Effector CD4-positive, alpha-beta T cell (primary cell): Measurements from ENCODE around the gene FOXO3.
"Not testable (repeated sequence)": the region's sequence is repeated elsewhere in the genome, so short reads cannot be mapped to it uniquely, and the experiment has no call there.

Experiments
- DNase-seq: peaks from one replicate; pipeline ENCODE4 v3.0.0-alpha.2; 2020

The FOXO3 gene

DNA sequence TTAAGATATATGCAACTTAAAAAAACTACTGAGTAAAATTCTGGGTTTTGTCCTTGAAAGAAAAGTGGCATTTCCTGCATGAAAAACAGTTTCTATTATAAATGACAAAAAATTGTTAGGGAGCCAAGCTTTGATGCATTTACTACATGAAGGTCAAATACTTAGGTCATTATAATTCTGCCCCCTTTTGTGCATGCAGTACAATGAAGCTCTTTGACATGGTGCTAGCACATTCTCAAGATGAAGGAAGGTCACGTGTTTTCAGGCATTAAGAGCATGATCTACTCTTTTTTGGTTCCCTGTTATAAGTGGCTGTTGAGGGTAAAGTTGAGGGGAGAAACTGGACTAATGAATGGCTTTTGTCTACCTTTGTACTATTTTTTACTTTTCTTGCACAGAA lies 72.7 kb downstream of the FOXO3 start:
- DNase-seq, result no peak

DNA sequence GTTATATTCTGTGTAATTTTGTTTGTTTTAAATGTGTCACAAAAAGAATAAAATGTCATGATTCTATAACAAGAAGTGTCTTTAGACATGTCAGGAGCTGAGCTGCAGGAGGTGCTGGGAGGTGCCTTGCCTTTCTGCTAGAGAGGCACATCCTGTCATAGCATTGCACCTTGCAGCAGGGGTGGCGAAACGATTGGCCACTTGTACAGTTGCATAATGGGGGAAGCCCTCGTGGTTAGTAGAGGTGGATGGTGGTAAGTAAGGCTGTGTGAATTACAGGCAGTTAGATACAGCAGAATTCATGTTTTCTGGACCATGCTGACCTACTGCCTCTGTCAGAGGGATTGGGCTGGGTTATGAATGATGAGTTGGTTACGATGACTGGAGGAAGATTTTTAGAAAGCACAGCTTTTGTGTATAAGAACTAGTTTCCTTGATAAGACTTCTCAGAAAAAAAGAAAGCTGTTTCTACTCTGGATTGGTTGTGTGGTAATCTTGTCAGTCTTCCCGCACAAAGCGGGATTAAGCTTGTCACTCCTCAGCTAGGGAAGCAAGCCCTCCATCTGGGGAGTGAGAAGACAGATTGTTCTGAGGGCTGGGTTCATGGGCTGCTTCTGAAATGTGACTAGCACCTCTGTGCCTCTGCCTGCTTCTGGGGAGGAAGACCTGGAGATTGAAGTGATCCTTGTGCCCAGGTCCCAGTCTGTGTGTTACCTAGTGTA lies 74.9 kb downstream of the FOXO3 start:
- peak; percentile 25 for DNase-seq

DNA sequence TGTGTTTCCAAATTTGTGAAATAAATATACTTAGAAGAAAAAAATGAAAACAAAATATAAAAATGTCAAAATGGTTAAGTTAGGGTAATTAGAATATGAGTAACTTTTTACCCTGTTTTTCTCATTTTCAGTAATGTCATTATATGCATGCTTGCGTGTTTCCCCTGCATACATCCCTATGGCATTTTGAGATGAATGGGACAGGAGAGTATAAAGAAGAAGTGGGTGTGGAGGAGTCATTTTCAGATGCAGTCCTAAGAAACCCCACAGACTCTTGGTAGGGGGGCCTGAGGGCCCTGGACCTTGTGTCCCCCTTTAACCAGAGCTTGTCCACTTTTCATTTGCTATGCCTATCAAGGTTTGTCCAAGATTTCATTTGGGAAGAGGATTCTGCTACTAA lies 77.2 kb downstream of the FOXO3 start:
- DNase-seq, result no peak

DNA sequence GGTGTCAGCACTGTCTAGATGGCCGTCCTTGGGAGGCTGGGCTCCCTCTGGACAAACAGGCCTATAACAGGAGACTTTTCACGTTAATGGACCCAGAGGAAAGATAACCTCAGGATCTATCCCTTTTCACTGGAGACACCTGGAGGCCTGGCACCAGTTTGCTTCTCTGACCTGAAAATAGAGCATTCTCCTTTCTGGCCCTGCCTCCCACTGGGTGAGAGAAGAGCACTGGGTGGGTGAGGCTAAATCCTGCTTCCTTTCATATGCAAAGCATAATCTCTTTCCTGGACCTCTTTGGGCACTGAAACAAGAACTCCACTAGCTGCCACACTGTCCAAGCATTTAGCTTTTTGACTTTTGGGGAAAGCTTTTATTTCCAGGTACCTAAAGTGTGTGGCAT lies 78.3 kb downstream of the FOXO3 start:
- no peak for DNase-seq

DNA sequence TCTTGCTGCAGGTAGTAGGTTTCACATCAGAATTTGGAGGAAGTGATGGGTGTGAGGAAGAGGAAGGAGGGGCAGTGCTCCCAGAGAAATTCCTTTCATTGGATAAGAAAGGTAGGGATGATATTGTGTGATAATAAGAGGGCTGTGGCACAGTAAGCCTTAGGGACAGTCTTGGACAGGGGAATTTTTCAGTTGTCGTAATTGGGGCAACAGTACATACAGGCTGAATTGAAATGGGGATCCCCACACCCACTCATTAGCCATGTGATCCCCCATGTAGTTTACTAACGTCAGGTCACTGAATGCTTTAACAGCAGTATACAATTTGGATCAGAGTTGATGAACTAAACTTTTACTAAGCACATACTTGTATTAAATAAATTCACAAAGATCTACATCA lies 79.4 kb downstream of the FOXO3 start:
- no peak for DNase-seq

DNA sequence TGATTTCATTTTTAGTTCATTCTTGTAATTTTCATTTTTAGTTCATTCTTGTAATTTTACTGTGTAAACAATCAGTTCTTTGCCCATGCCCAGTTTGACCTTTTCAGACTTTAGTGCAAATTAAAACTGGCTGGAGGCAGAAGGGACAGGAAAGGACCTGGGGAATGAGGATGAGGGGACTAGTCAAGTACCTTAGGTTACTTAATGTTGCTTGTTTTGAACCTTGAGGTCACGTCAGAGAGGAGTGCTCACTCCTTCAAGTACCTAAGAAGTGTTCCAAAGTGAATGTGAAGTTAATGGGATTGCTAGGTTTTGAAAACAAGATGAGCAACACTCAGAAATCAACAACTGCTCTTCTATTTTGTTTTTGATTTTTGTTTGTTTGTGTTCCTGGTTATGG lies 82.5 kb downstream of the FOXO3 start:
- DNase-seq, result no peak

DNA sequence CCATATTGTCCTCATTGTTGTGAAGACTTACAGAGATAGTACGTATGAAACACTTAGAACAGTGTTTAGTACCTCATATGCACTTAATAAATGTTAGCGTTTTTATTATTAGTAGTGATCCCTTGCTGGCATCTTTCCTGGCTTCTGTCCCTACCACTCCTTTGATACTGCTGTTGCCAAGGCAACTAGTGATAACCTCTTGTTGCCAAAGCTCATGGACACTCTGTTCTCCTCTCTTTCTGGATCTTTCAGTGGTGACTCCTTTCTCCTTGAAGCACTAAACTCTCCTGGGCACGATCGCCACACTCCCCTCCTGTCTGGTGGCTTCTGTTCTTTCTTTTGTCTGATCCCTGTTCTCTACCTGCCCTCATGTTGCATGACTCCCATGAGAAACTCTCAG lies 83.5 kb downstream of the FOXO3 start:
- no peak for DNase-seq

DNA sequence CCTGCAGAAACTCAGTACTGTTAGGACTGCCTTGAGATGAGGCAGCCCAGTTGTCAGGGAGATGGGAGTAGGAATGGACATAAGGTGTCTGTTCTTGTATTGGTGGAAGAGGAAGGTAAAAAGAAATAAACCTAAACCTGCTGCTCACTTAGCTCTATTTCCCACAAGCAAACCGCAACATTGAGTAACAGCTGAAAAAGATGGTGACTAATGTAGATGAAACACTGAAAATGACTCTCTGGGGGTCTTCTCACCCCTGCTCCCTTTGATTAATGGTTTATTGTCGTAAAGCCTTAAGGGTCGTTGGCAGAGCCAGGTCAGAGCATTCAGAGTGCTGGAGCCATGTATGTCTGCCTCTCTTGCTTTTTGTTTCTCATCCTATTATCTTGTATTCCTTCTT lies 87.5 kb downstream of the FOXO3 start:
- DNase-seq, result no peak

DNA sequence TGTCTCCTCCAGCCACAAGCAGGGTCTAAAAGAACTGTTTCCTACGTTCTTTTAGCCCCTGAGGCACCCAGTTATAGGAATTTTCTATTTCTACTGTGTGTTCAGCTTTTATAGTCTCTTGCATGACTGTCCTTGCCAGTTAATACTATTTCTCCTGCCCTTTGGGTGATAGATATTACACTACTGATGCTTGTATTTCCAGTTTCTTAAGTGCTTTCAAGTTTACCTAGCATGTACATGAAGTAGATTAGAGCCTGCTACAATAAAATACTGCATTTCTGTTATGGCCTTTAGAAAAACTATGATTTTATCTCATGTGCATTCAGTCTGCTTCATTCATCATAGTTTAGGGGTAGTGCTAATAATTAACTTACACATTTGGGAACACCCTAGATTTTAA lies 89.6 kb downstream of the FOXO3 start:
- no peak for DNase-seq

DNA sequence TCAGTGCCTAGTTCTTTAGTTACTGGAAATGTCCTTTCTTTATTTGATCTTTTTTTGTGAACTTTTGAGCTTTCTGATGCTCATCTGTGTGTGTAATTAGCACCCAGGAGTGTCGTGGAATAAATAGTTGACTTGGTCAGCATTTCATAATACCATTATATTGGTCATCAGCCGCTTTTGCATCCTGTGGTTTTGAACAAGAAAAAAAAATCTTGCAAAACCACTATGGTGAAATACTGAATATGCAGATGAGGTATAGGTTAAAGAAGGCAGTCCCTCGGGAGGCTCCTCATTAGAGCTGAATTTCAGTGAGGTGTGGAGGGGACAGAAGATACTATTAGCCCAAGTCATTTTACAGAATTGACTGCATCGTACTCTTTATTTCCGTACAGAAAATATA lies 90.1 kb downstream of the FOXO3 start:
- DNase-seq, result no peak

DNA sequence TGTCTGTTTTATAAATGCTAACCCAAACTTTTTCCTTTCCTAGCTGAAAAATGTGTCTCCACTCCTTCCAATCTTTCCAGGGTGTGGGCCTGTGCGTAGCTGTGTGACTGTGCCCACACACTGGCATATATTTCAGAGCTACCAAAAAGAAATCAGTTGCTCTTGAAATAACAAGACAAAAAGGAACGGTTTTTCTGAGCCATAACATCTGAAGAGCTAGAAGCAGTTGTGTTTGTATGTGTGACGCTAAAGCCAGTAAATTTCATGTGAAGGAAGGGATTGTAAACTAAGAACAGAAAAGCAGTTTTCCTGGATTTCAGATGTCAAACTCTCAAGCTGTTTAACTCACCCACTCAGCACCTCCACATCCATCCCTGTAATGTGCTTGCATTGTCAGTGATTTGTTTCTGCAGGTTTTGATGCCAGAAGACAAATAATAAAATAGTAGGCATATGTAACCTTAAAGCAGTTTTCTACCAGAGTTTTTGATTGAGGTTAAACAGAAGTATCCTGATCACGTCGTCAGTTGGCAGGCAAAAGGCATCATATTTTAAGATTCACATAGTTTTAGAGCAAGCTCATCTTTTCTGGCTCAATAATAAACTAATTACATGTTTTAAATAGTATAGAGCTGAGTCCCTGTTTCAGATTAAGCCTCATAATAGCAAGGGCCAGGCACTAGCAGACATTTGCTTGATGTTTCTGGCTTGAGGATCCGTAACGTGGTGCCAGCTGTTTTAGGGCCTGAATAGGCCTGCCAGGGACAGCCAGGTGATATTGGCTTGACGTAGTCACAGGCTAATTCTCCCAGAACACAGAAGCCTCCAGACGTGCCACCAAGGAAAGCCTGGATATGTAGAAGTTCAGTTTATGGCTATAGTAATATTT lies 90.9 kb downstream of the FOXO3 start:
- DNase-seq, result no peak

DNA sequence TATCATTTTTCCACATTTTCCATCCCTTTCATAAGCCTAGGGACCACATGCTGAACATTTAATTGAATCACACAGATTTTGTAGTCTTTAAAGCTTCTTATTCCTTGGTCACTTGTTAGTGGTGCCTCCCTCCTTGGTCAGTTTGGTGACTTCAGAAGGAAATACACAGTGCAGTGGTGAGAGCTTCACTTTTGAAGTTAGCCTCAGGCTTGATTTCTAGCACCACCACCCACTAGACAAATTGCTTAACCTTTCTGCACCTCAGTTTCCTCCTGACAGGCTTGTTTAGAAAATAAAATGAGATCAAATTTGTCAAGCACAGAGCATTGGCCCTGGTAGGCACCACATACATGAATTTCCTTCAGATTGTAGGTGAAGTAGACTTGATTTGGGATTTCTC lies 91.7 kb downstream of the FOXO3 start:
- DNase-seq, result no peak

DNA sequence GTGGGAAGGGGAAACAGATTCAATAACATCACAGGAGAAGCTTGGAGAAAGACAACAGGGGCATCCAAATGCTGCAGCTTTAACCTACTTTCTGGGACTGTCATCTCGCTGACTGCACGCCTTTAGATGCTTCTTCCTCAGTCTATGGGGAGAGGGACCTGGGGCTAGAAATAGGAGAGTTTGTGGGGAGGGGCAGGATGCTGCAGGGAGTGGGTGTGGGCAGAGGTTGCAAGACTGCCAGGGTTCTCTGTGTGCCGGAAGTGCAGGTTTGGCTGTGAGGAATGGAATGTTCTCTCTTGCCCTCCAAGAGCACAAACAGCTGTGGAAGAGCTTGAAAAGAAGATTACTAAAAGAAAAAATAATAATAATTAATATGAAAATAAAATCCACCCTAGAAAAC lies 93.2 kb downstream of the FOXO3 start:
- no peak for DNase-seq

DNA sequence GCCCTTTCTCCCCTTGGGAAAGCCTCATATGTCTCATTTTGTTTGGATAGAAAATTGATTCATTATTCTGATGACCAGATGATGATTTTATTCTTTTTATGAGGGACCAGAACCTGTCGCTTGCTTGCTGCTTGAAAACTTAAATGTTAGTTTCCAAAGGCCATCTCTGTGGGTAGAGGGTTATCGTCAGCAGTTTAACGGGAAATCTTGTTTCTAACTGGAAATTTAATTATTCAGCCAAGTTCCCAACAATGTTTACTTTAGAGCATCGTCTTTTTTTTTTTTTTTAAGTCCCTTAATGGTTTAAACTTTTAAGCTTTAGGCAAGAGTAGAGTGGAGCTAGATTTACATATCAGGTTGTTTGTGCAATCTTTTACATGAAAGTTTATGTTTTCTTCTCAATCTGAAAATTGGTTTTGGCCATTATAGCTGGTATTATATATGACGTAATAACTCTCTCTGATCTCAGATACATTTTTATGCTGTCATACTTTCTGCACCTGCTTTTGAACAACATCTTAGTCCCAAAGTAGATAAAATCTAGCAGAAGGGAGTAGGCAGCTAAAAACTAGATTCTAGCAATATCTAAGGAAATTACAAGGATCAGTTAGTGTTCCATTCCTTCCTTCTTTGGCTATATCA lies 93.9 kb downstream of the FOXO3 start:
- DNase-seq, result no peak

DNA sequence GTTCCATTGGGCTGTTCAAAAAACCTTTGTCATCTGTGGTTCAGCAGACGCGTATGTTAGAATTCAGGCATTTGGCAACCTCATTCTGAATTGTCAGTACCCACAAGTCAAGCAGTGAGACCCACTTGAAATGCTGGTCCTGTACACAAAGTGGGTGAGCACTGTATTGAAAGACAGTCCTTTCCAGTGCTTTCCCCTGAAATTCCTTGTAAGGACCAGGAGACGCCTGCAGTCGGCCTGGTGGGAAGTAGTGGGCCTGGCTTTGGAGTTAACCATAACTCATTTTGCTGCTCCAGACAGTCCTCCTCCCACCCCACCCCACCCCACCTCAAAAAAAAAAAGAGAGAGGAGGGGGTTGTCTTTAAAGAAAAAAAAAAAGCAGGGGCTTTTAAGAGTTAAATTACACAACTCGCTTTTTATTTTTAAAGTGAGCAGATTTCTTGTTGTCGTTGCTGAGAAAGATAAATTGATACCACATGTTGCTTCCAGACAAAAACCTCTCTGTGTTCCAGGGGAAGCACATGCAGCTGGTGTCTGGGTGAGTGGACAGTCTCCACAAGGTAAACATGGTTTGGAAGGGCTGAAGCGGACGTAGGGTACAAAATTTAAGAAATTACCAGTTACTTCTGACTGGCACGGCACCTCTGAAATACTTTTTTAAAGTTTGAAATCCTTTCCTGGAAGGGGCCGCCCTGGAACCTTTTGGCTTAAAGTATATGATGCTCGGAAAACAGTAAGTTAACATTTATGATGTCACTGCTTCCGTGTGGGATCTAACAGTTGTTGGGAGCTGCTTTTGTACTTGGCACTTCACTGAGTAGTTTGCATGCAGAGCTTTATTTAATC lies 95.3 kb downstream of the FOXO3 start:
- no peak for DNase-seq

DNA sequence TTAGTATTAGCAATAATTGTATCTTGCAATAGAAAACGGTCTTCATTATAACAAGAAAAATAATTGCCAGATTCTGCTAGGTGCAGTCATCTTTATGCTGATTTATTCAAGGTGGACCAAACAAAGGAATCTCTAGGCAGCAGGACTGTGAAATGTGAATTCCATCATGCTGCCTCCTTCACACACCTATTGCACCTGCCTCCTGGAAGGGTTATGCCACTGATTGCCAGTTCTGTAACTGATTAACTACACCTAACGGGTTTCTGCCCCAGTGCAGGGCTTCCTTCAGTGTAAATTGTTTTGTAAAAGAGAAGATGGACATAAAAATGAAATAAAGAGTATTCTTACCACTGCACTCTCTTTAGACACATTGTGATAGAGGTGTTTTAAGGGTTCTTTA lies 96.1 kb downstream of the FOXO3 start:
- DNase-seq, result no peak

DNA sequence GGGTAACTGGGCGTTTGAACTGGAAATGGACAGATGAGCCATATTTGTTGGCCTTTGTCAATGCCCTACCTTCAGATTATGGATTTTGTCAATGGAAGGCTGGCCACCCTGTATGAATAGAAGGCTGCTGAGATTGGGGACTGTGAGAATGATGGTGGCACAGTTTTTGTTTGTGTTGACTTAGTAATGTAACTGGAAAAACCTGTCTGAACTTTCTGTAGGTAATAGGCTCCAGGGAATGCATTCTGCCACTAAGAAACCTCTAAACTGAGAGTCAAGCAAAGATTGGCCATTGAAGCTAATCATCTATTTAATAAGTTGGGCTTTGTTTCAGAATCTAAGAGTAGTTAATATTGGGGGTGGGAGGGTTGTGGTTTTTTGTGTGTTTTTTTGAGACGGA lies 97.5 kb downstream of the FOXO3 start:
- no peak for DNase-seq

DNA sequence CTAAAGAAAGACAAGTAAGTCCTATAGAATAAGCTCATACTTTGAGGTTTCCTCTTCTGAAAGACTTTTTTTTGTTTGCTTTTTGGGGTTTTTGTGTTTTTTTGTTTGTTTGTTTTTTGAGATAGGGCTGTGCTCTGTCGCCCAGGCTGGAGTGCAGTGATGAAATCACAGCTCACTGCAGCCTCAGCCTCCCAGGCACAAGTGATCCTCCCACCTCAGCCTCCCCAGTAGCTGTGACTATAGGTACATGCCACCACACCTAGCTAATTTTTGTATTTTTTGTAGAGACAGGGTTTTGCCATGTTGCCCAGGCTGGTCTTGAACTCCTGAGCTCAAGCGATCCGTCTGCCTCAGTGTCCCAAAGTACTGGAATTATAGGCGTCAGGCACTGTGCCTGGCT lies 98.1 kb downstream of the FOXO3 start:
- not testable (repeated sequence) for DNase-seq

DNA sequence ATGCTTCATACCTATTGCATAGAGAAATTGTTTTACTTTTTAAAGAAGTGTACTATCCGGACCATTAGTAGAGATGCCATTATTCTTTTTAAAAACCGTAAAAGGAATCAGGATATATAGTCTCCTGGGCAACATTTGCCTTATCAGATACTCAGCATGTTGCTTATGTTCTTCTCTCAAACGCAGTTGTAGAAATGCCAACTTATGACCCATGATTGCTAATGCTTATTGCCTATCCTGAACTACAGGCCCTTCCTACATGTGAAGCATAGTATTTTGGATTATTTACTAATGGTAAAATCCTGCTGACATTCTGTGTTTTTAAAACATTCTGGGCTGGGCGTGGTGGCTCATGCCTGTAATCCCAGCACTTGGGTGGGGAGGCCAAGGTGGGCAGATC lies 99.5 kb downstream of the FOXO3 start:
- no peak for DNase-seq

DNA sequence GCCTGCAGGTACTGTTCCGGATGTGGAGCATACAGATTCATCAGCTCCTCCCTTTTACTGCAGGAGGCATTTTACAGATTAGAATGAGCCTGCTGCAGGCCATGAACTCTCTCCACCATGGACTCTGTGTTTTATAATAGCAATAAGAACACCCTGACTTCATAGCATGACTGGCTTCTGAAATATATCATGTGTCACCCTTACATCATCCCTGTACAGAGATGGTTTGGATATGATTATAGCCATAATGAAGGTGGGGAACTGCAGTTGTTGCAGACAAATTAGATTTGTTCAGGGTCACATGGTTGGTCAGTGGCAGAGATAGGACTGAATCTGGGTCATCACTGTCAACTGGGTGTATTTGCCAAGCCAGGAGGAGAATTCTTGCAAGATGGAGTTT lies 100.7 kb downstream of the FOXO3 start:
- no peak for DNase-seq

DNA sequence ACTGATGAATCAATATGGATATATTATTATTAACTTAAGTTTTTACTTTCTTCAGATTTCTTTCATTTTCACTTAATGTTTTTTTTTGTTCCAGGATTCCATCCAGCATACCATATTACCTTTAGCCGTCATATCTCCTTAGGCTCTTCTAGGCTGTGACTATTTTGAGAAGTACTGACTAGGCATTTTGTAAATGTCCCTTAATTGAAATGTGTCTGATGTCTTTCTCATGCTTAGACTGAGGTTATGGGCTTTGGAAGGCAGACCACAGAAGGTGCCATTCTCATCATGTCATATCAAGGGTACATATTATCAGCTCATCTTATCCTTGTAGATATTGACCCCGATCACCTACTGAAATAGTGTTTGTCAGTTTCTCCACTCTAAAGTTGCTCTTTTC lies 101.3 kb downstream of the FOXO3 start:
- no peak for DNase-seq

DNA sequence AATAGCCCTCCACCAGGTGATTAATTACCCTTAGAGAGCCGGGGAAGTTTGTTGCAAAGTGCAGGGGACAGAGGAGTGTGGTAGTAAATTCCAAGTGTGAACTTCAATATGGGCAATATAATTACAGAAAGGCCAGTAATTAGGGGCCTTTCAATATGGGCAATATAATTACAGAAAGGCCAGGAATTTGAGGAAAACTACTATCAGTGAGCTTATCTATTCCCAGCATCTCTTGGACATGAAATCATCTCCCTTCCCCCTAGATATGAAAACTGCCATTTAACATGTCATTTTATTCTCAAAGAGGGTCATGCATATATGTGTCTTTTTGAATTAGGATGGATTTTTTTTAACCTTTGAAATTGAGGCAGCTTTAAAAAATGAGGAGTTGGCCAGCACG lies 102.0 kb downstream of the FOXO3 start:
- no peak for DNase-seq

DNA sequence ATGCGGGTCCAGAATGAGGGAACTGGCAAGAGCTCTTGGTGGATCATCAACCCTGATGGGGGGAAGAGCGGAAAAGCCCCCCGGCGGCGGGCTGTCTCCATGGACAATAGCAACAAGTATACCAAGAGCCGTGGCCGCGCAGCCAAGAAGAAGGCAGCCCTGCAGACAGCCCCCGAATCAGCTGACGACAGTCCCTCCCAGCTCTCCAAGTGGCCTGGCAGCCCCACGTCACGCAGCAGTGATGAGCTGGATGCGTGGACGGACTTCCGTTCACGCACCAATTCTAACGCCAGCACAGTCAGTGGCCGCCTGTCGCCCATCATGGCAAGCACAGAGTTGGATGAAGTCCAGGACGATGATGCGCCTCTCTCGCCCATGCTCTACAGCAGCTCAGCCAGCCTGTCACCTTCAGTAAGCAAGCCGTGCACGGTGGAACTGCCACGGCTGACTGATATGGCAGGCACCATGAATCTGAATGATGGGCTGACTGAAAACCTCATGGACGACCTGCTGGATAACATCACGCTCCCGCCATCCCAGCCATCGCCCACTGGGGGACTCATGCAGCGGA lies 102.9 kb downstream of the FOXO3 start:
- DNase-seq, result not testable (repeated sequence)
